NCI-H510A treated with DMSO at 0.1 percent for 48 hours (cell line): Measurements from ENCODE around the gene C19orf73.

Source experiments
- DNase-seq: peaks from one replicate; lab custom pipeline; 2025; lab: John Stamatoyannopoulos, UW

Gene C19orf73

GRCh38 chr19:49118565-49119410 is at the start of gene C19orf73:
TSS of gene C19orf73 (minus strand) at chr19:49119143. CDS start at chr19:49119022, 121 bp downstream.
- peak; percentile 92 for DNase-seq

GRCh38 chr19:49168421-49168820 is 49.5 kb upstream of the C19orf73 start:
- no peak for DNase-seq

GRCh38 chr19:49167857-49168409 is 49.0 kb upstream of the C19orf73 start:
- DNase-seq = no peak

- no peak for DNase-seq
These were observed 46.9 kb upstream of the C19orf73 start for GRCh38 chr19:49165865-49166301.

GRCh38 chr19:49165111-49165750 is 46.3 kb upstream of the C19orf73 start:
- DNase-seq = no peak

- no peak for DNase-seq
These were observed 43.0 kb upstream of the C19orf73 start for GRCh38 chr19:49161987-49162386.

- DNase-seq = no peak
These were observed 41.7 kb upstream of the C19orf73 start for GRCh38 chr19:49160450-49161189.

GRCh38 chr19:49157445-49158224 is 38.7 kb upstream of the C19orf73 start, which contains the start of gene TRPM4:
TSS of gene TRPM4 (plus strand) at chr19:49157792. CDS start at chr19:49157867, 75 bp downstream.
- peak; percentile 69 for DNase-seq

GRCh38 chr19:49155820-49156346 is 36.9 kb upstream of the C19orf73 start:
- no peak for DNase-seq

GRCh38 chr19:49155005-49155819 is 36.3 kb upstream of the C19orf73 start, which contains the start of gene HRC:
TSS of gene HRC (minus strand) at chr19:49155396. CDS start at chr19:49155237, 159 bp downstream.
- no peak for DNase-seq

GRCh38 chr19:49154279-49154678 is 35.3 kb upstream of the C19orf73 start:
- DNase-seq = no peak

GRCh38 chr19:49153167-49153809 is 34.3 kb upstream of the C19orf73 start:
- no peak for DNase-seq

GRCh38 chr19:49152119-49152550 is 33.2 kb upstream of the C19orf73 start:
- DNase-seq = no peak

- DNase-seq = no peak
These were observed 32.5 kb upstream of the C19orf73 start for GRCh38 chr19:49151267-49152118.

GRCh38 chr19:49150944-49151243 is 32.0 kb upstream of the C19orf73 start:
- DNase-seq = no peak

GRCh38 chr19:49150106-49150943 is 31.4 kb upstream of the C19orf73 start:
- DNase-seq = peak; percentile 82

- peak; percentile 44 for DNase-seq
These were observed 30.7 kb upstream of the C19orf73 start for GRCh38 chr19:49149652-49150105.
